ENCODE measurements around the gene ZNF286A.

DNA sequence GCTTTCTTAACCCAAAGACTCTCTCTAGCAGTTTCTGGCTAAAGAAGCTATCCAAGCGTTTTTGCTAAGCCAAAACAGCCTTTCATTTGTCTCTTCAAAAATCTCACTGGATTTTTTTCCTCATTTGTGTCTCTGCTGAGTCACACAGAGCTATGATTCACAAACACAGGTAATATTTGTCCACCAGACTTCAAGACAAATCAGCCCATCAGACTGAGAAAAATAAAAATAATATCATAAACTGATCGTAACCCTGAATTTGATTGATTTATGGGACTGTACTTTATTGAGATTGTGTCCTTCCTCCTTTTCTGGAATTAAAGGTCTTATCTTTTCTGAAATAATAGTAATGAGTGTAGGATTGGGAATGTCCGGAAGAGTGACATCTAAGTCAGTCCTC is 41.3 kb upstream of the ZNF286A start:
- TF ChIP-seq, protein P1, sequence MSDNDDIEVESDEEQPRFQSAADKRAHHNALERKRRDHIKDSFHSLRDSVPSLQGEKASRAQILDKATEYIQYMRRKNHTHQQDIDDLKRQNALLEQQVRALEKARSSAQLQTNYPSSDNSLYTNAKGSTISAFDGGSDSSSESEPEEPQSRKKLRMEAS (IDR thresholded peaks at IDR 0.05): no peak
- no peak for TF ChIP-seq EP300 (IDR thresholded peaks at IDR 0.05; ENCODE audit: borderline replicate concordance)
- no peak for TF ChIP-seq CEBPB (IDR thresholded peaks at IDR 0.05)
- no peak for TF ChIP-seq EGR1 (IDR thresholded peaks at IDR 0.05)
- TF ChIP-seq CREB1 (IDR thresholded peaks at IDR 0.05; ENCODE audit: low read depth): no peak
- no peak for TF ChIP-seq TEAD4 (IDR thresholded peaks at IDR 0.05)

Measured in Ishikawa (cell line).